Endothelial cell of umbilical vein (primary cell): ENCODE measurements around the gene DUSP10. TPM values are rescaled to one million over a fixed set of nuclear protein-coding genes. Genes with fewer than 3 reads are reported as not detected.

ENCODE experiments used
- BruUV-seq: library from RNA; stranded (reverse); fragments of 400-500 nt; replicated peaks from 2 replicates; lab custom pipeline; 2021; lab: Mats Ljungman, UMichigan
- CTCF ChIA-PET: fragments of 300-600, 350-600 bp; sonication (Branson Sonifier 250); formaldehyde crosslinking; loops from one replicate; lab custom pipeline; 2021; ENCODE audit warnings: antibody characterized with exemption, inconsistent platforms; lab: Charles Lee
- POLR2A ChIA-PET: fragments of 300-600, 350-600 bp; sonication (Branson Sonifier 250); formaldehyde crosslinking; loops from one replicate; lab custom pipeline; 2021; ENCODE audit warnings: antibody characterized with exemption, inconsistent platforms; lab: Charles Lee
- DNase-seq: peaks from one replicate; pipeline ENCODE4 v3.0.0-alpha.2; 2011; ENCODE audit warnings: low read depth, low spot score
- FAIRE-seq: peaks from 2 replicates; lab custom pipeline; 2011; peaks lifted over from hg19 to GRCh38; lab: Jason Lieb, UNC
- H2AFZ ChIP-seq: 2 replicates; pipeline ENCODE4 v1.6.0; 2012; ENCODE audit warnings: low read depth, low read length, control low read depth, inconsistent platforms
- H3K27ac ChIP-seq: 2 replicates; pipeline ENCODE4 v1.5.1; 2011; ENCODE audit warnings: low read depth, mild to moderate bottlenecking, control low read depth, low read length, moderate library complexity; ENCODE audit not compliant: insufficient read depth
- H3K27me3 ChIP-seq, 2 experiments: 2 replicates each; pipeline versions ENCODE4 v1.6.0 to v1.6.1; 2011; ENCODE audit warnings: low read length in 2 of 2, mixed read lengths in 1 of 2; ENCODE audit not compliant: control insufficient read depth in 2 of 2, insufficient read depth in 2 of 2
- H3K36me3 ChIP-seq, 2 experiments: 2 replicates in 1 of 2; 3 replicates in 1 of 2; pipeline ENCODE4 v1.5.1; 2011; ENCODE audit warnings: low read length in 2 of 2, mild to moderate bottlenecking in 1 of 2, moderate library complexity in 1 of 2; ENCODE audit not compliant: control insufficient read depth in 2 of 2, insufficient read depth in 2 of 2; ENCODE audit errors: extremely low read depth in 1 of 2
- H3K4me1 ChIP-seq: 3 replicates; pipeline ENCODE4 v1.5.1; 2011; ENCODE audit warnings: mild to moderate bottlenecking, low read length; ENCODE audit not compliant: control insufficient read depth, insufficient read depth; ENCODE audit errors: extremely low read depth
- H3K4me2 ChIP-seq: 2 replicates; pipeline ENCODE4 v1.6.1; 2011; ENCODE audit warnings: low read length, control low read depth, mixed read lengths; ENCODE audit not compliant: insufficient read depth
- H3K4me3 ChIP-seq, 3 experiments: fragments of 200-600 bp in 1 of 3; sonication (generic), shearing (Covaris generic) in 1 of 3; replicated peaks in 1 of 3; 2 replicates each; pipeline ENCODE4 v1.5.1; 2011 to 2016; ENCODE audit warnings: control low read depth in 3 of 3, low read length in 3 of 3, mild to moderate bottlenecking in 2 of 3, inconsistent platforms in 1 of 3, low read depth in 1 of 3, moderate library complexity in 1 of 3; ENCODE audit not compliant: insufficient read depth in 1 of 3
- H3K79me2 ChIP-seq: 2 replicates; pipeline ENCODE4 v1.6.0; 2012; ENCODE audit warnings: low read length, inconsistent platforms; ENCODE audit not compliant: control insufficient read depth, insufficient read depth
- H3K9ac ChIP-seq: replicated peaks from 2 replicates; pipeline ENCODE3; 2011; ENCODE audit warnings: low read length, control low read depth; ENCODE audit not compliant: insufficient read depth; ENCODE audit errors: extremely low read depth
- H3K9me1 ChIP-seq: replicated peaks from 3 replicates; pipeline ENCODE4 v1.6.0; 2011; ENCODE audit warnings: mild to moderate bottlenecking, low read length; ENCODE audit not compliant: control insufficient read depth, insufficient read depth; ENCODE audit errors: extremely low read depth
- H3K9me3 ChIP-seq: replicated peaks from 2 replicates; pipeline ENCODE4 v1.5.1; 2012; ENCODE audit warnings: low read length, inconsistent platforms; ENCODE audit not compliant: control insufficient read depth, insufficient read depth
- H4K20me1 ChIP-seq: replicated peaks from 2 replicates; pipeline ENCODE3; 2011; ENCODE audit warnings: mild to moderate bottlenecking, low read length; ENCODE audit not compliant: control insufficient read depth, insufficient read depth; ENCODE audit errors: extremely low read depth
- CTCF ChIP-seq, 2 donors: IDR thresholded peaks; 1 replicate in 1 of 2; 2 replicates in 1 of 2; pipeline ENCODE4 v1.5.1; 2011; ENCODE audit warnings: low read length in 2 of 2, mild to moderate bottlenecking in 2 of 2, moderate library complexity in 2 of 2, control low read depth in 1 of 2, inconsistent platforms in 1 of 2, low read depth in 1 of 2; ENCODE audit not compliant: insufficient read depth in 1 of 2; ENCODE audit errors: extremely low read depth in 1 of 2
- EZH2 ChIP-seq: IDR thresholded peaks from 2 replicates; pipeline ENCODE4 v1.6.1; 2012; ENCODE audit warnings: borderline replicate concordance, low read depth, mild to moderate bottlenecking, moderate library complexity, low read length, inconsistent platforms; ENCODE audit not compliant: severe bottlenecking
- FOS ChIP-seq: IDR thresholded peaks from 2 replicates; pipeline ENCODE4 v1.6.1; 2011; ENCODE audit warnings: mild to moderate bottlenecking, low read length, moderate library complexity, borderline replicate concordance; ENCODE audit not compliant: insufficient read depth
- GATA2 ChIP-seq: IDR thresholded peaks from 2 replicates; pipeline ENCODE4 v1.7.0; 2011; ENCODE audit warnings: low read depth, mild to moderate bottlenecking, moderate library complexity, mixed read lengths, low read length; ENCODE audit not compliant: insufficient read length, insufficient read depth
- JUN ChIP-seq: IDR thresholded peaks from 2 replicates; pipeline ENCODE4 v1.6.1; 2011; ENCODE audit warnings: borderline replicate concordance, low read depth; ENCODE audit not compliant: insufficient read length, insufficient read depth
- MAX ChIP-seq: IDR thresholded peaks from 2 replicates; pipeline ENCODE4 v1.6.1; 2011; ENCODE audit not compliant: insufficient read depth, insufficient read length
- MYC ChIP-seq: IDR thresholded peaks from one replicate; pipeline ENCODE4 v1.6.1; 2011; ENCODE audit warnings: mild to moderate bottlenecking, low read depth, low read length
- POLR2A ChIP-seq: IDR thresholded peaks from 2 replicates; pipeline ENCODE4 v1.6.1; 2012; ENCODE audit warnings: low read depth, mild to moderate bottlenecking, control low read depth, low read length
- POLR2AphosphoS5 ChIP-seq: IDR thresholded peaks from 2 replicates; pipeline ENCODE4 v1.6.1; 2012; ENCODE audit warnings: low read depth, mild to moderate bottlenecking, control low read depth, low read length, moderate library complexity; ENCODE audit not compliant: insufficient read depth
- dilution Hi-C: fragments of 300-500 bp; cut with MboI; formaldehyde crosslinking; loops from one replicate; pipeline ENCODE4 v1.15.0; 2019; ENCODE audit warnings: low sequenced_read_pairs; ENCODE audit not compliant: extremely low pct_ligation_motif_present
- intact Hi-C: fragments of 100-400 bp; cut with micrococcal nuclease; formaldehyde crosslinking; loops from one replicate; pipeline ENCODE4 v1.10.0; 2022
- polyA plus RNA-seq, 4 experiments: library from polyadenylated mRNA; depleted of rRNA in 3 of 4; stranded (reverse) in 3 of 4; unstranded in 1 of 4; fragments of >200 nt; gene quantifications; 2 replicates each; pipeline versions ENCODE4 v1.2.1 to v1.2.3, GENCODE V29; 2011 to 2012; ENCODE audit warnings: missing spikeins in 1 of 4
- total RNA-seq: library from RNA; stranded (reverse); gene quantifications from 2 replicates; pipeline ENCODE4 v1.2.3, GENCODE V29; 2021

Gene DUSP10
- total and polyA plus RNA-seq, 2 donors (not counting 3 experiments of a cell fraction or from before 2014, with no cell fraction given), result 1.6 to 1.9 TPM

GRCh38 chr1:221739677-221740025 is 2.2 kb downstream of the DUSP10 start:
- no peak overlapping the region for H3K9ac ChIP-seq
- H4K20me1 ChIP-seq, result no peaks in the 10 kb centered on the region
- H3K79me2 ChIP-seq, result no peaks in the 10 kb centered on the region
- peaks cover 13% of the 10 kb centered on the region for H3K4me1 ChIP-seq
- H3K27me3 ChIP-seq, result peaks cover 7 to 13% of the 10 kb centered on the region in 2 experiments
- ChIA-PET POLR2A (no interaction called here), CTCF (interaction anchor here (1.3 to 1.9 kb wide), 3 partner anchors 9 to 23 kb away, joined by 3 to 5 read pairs (median 4); no protein-coding TSS in a partner anchor)
- peak; percentile 24 for FAIRE-seq
- H2AFZ ChIP-seq, result no peak overlapping the region
- TF ChIP-seq MAX (no peak), JUN (no peak), POLR2A (no peak), EZH2 (no peak), MYC (no peak), FOS (no peak), GATA2 (no peak), CTCF (IDR thresholded peaks at IDR 0.05; ENCODE audit: extremely low read depth in 1 of 2, insufficient read depth in 1 of 2, low read depth in 1 of 2, low read length in 2 of 2) (no peak), POLR2AphosphoS5 (no peak)
- BruUV-seq, result no TSS peak
- dilution Hi-C loops, result no loop called here
- DNase-seq, result no peak
- no peaks in the 10 kb centered on the region for H3K36me3 ChIP-seq
- no peak overlapping the region for H3K4me3 ChIP-seq
- H3K9me1 ChIP-seq, result no peaks in the 10 kb centered on the region
- no peak overlapping the region for H3K27ac ChIP-seq
- no peak overlapping the region for H3K4me2 ChIP-seq
- intact Hi-C loops, result loop anchor here (5.0 to 10.0 kb wide), 6 partner anchors 322 to 847 kb away; no protein-coding TSS in a partner anchor
- no peaks in the 10 kb centered on the region for H3K9me3 ChIP-seq
